NT2/D1 (cell line): ENCODE measurements around the gene CCDC117.

Source experiments
- SUZ12 ChIP-seq: IDR thresholded peaks from 2 replicates; pipeline ENCODE4 v1.6.1; 2011; ENCODE audit not compliant: insufficient read length, insufficient read depth; ENCODE audit errors: extremely low read depth
- YY1 ChIP-seq: IDR thresholded peaks from 2 replicates; pipeline ENCODE4 v1.6.1; 2011; ENCODE audit not compliant: insufficient read length, insufficient read depth
- ZNF274 ChIP-seq: IDR thresholded peaks from 2 replicates; pipeline ENCODE4 v1.6.1; 2011; ENCODE audit warnings: mild to moderate bottlenecking, low read depth, low read length

- TF ChIP-seq YY1, result no peak
- TF ChIP-seq ZNF274, result no peak
- TF ChIP-seq SUZ12, result no peak
Measured at GRCh38 chr22:28728002-28728401, 44.5 kb upstream of the CCDC117 start.
